OCI-LY1 (cell line): Measurements from ENCODE around the gene PVALB.

Experiments used
- EZH2 ChIP-seq: fragments of 200-600 bp; sonication (generic), shearing (Covaris generic); IDR thresholded peaks from 2 replicates; pipeline ENCODE4 v1.8.0; 2017; ENCODE audit warnings: borderline replicate concordance, mixed run types, mild to moderate bottlenecking, antibody characterized with exemption, low read length, moderate library complexity, mixed read lengths
- TF ChIP-seq, protein P1 (sequence below): fragments of 200-600 bp; sonication (generic), shearing (Covaris generic); IDR thresholded peaks from 2 replicates; pipeline ENCODE4 v1.5.1; 2017; ENCODE audit warnings: mild to moderate bottlenecking, antibody characterized with exemption, low read length, moderate library complexity, mixed read lengths

GRCh38 chr22:36830601-36831000 lies 13.8 kb upstream of the PVALB start:
- TF ChIP-seq, protein P1, sequence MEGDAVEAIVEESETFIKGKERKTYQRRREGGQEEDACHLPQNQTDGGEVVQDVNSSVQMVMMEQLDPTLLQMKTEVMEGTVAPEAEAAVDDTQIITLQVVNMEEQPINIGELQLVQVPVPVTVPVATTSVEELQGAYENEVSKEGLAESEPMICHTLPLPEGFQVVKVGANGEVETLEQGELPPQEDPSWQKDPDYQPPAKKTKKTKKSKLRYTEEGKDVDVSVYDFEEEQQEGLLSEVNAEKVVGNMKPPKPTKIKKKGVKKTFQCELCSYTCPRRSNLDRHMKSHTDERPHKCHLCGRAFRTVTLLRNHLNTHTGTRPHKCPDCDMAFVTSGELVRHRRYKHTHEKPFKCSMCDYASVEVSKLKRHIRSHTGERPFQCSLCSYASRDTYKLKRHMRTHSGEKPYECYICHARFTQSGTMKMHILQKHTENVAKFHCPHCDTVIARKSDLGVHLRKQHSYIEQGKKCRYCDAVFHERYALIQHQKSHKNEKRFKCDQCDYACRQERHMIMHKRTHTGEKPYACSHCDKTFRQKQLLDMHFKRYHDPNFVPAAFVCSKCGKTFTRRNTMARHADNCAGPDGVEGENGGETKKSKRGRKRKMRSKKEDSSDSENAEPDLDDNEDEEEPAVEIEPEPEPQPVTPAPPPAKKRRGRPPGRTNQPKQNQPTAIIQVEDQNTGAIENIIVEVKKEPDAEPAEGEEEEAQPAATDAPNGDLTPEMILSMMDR, result no peak
- TF ChIP-seq EZH2, result no peak
